T-helper 2 cell treated with Interferon-gamma antibody and Interleukin-4, amounts not matched to agents 100 ng/mL and 5 ng/mL, for 36 hours (primary cell): ENCODE data around the gene MYO7A. TPM values are rescaled to one million over a fixed set of nuclear protein-coding genes. Genes with fewer than 3 reads are reported as not detected.
"Not testable (repeated sequence)": the region's sequence is repeated elsewhere in the genome, so short reads cannot be mapped to it uniquely, and the experiment has no call there.

Experiments used
- intact Hi-C: fragments of 100-400 bp; cut with micrococcal nuclease; formaldehyde crosslinking; loops from one replicate; pipeline ENCODE4 v1.15.1; 2023
- total RNA-seq: library from RNA; stranded (reverse); gene quantifications from 2 replicates; pipeline ENCODE4 v1.2.3, GENCODE V29; 2022

Gene MYO7A
- total RNA-seq, 1 donor from 2014 or later: 0.23 TPM

GRCh38 chr11:77092382-77092781 lies 35.7 kb upstream of the MYO7A start:
- intact Hi-C loops: loop anchor here (5.0 kb wide), 1 partner anchor 360 kb away; no protein-coding TSS in a partner anchor

DNA sequence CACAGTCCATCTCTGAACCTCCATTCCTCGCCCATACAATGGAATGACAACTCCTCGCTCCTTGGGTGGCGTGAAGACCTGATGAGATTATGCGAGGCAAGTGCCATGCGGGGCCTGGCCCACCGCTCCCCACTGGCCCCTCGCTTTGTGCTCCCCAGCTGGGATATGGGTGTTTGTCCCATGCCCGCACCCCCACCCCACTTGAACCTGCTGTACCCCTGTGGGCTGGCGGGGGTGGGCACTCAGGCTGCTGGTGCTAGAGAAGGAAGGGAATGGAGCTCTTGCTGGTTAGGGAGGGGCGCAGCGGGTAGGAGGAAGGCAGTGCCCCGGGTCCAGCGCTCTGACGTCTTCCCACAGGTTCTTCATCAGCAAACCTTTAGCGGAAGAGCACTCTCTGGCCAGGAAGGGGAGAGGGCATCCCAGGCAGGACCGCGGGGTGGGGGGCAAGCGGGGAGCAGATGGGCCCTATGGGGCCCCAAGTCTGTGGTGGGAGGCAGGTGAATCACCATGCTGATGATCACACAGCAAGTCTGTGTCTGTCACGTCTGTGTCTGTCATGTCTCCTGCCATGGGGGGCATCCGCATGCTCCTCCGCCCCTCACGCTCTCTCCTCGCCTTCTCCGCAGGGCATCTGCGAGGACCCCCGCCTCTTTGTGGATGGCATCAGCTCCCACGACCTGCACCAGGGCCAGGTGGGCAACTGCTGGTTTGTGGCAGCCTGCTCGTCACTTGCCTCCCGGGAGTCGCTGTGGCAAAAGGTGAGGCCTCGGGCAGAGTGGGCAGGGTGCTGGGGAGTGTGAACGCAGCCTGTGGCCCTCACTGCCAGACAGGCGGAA lies 34.8 kb upstream of the MYO7A start:
- intact Hi-C loops: loop anchor here (5.0 kb wide), 1 partner anchor 361 kb away; no protein-coding TSS in a partner anchor

DNA sequence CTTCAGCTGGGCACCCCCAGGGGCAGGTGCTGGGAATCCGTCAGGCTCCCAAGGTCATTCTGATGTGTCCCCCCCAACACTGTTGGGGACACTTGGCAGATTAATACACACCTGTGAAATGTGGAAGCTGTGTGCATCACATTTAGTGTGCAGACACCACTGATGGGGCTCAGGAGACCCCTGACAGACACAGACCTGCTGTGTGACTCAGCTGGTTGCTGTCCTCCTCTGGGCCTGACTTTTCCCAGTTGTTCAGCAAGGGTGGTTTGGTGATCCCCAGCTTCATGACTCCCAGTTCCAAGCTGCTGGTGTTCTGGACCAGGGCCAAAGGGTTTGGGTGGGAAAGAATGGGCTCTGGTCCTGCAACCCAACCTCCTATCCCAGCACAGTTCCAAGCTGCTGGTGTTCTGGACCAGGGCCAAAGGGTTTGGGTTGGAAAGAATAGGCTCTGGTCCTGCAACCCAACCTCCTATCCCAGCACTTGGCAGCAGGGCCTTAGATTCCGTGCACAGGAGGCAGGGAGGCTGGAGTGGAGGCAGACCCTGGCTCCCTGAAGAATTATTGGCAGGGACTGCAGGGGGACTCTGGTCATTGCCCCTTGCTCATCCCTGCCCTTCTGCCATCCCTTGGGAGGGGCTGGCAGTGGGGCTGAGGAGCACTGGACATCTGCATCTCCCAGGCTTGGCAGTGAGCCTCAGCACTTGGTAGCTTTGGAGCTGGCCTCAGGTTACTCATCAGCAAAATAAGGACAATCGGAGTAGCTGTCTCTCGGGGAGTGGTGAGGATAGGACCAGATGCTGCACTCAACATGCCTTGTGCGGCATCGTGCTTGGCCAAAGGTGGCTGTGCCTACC lies 33.8 kb upstream of the MYO7A start:
- intact Hi-C loops: loop anchor here (5.0 kb wide), 1 partner anchor 362 kb away; no protein-coding TSS in a partner anchor

DNA sequence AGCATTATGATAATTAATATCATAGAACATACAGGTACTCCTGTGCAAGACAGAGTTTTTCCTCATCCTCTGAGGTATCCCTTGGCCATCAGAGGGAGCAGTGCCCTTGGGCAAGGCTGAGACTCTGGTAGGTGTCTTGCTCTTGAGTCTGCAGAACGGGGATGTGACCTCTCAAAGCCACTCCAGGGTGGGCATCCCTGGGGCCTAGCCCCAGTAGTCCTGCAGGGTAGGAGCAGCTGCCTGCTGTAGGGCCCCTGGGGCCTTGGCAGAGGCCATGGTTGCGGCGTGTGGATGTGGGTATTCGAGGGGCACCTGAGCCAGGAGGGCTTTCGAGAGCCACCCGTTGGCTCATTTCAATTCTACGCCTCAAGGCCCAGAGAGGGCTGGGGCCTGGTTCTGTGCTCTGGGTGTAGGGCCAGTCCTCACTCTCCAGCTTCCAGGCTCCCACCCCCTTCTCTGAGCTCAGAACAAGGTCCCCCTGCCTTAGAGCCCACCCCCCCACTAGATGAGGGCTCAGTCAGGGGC lies 33.1 kb upstream of the MYO7A start:
- intact Hi-C loops: loop anchor here (5.0 kb wide), 1 partner anchor 363 kb away; no protein-coding TSS in a partner anchor

DNA sequence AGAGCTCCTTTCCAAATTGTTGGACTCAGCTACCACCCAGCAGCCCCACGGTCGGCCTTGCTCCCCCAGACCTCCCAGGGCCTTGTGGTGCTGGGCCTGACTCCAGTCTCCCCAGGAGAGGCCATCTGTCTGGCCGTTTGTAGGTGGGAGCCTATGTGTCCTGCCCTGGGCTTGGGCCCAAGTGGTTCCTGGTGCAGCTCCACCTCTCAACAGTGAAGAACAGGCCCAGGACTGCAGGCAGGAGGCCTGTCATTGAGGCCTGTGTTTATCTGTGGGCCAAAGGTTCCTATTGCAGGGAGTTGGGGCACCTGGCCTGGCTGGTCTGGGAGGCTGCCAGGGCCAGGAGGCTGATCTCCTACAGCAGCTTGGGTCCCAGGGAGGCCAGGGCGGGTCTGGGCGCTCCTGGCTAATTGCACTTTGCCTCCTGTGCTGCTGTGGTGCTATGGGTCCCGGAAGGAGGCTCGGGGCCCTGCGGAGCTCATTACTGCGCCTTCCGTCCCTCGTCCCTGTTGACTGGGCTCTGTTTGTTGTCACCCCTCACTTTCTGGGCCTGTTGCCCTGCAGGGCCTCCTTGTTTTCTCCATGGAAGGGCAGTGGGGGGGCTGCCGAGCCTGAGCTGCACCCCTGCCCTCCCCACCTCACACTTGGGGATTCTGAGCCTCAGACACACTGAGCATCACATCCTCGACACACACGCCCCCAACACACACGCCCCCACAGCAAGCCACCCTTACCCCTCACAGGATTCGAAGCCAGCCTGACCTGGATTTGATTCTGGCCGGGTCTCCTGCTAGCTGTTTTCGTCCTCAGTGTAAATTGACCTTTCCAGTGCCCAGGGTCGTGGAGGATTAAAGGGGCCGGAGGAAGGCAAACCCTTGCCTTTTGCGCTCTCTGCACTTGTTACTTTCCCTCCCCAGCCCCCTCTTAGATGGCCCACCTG lies 32.2 kb upstream of the MYO7A start:
- intact Hi-C loops: no loop called here

- intact Hi-C loops: no loop called here
Measured at GRCh38 chr11:77096591-77097019, 31.4 kb upstream of the MYO7A start.

GRCh38 chr11:77097180-77097579 lies 30.9 kb upstream of the MYO7A start:
- intact Hi-C loops: not testable (repeated sequence)

DNA sequence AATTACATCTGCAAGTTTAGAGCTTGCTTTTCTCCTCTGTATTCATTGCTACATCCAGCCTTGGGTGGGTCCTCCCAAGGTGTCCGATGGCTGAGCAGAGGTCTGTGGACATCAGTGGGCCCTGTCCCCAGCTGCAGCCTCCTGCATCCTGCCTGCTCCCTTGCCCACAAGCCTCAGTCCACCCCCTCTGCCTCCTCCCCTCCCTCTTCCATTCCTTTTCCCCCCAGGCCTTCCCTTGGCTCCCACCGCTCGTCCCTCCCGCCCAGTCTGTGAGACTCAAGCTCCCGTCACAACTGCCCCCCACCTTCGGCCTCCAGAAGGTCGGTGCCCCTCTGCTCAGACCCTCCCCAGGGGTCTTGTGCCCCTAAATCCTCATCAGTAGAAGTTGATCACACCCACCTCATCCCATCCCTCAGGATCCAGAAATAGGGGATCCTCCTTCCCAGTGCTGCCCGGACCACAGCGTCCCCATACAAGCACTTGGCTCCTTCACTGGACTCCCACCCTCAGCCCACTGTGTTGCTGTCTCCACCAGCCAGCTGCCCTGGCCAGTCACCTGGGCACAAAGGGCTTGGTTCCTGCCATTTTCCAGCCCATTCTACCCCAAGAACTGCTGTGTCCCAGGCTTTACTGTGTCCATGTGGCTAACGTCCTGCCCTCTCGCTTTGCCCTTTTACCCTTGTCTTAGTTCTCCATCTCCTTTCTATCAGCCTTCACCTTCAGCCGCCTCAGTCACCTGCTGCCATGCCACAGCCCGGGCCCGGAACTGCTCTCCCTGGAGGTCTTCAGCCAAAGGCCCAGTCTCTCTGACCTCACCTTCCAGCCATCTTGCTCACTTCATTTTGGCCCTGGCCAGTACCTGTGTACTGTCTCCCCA lies 27.6 kb upstream of the MYO7A start:
- intact Hi-C loops: no loop called here

GRCh38 chr11:77101043-77101537 lies 27.0 kb upstream of the MYO7A start:
- intact Hi-C loops: no loop called here

- intact Hi-C loops: no loop called here
Measured at GRCh38 chr11:77102246-77103210, 25.5 kb upstream of the MYO7A start, which contains the start of gene OMP. Gene OMP, plus strand, starts transcription at chr11:77102840. Its CDS starts 0 bp downstream, at chr11:77102840.

- intact Hi-C loops: no loop called here
Measured at GRCh38 chr11:77103319-77103718, 24.7 kb upstream of the MYO7A start.

DNA sequence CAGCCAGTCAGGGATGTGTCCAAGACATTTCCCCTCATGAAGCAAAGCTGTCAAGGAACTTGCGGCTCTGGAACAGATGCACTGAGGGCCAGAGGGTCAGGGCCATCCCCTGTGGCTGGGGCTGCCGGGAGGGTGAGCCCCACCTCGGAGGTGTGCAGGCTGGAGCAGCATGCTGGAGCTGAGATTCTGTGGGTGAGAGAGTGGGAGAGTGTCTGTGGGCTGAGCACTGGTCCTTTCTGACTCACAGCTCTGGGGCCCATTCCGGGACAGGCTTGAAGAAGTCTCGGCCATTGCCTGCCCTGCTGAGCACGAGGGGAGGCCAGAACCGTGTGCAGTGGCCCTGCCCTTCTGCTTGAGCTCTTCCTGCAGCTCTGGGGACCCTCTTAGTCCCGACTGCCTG lies 23.3 kb upstream of the MYO7A start:
- intact Hi-C loops: no loop called here

DNA sequence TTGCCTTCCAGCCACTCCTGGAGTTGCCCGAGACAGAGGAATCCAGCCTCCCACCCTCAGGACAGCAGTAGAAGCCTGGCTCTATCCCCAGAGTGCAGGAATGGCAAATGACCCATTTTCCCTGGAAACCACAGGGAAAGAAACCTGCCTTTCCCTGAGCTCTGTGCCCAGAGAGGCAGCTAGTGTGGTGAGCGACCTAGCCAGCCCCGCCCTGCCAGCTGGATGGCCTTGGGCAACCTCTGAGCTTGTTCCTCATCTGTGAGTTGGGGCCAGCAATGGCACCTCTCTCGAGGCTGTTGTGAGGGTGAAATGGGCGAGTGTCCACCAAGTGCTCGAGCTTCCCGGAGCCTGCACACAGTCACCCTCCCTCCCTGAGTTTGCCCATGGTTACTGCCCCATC lies 21.7 kb upstream of the MYO7A start:
- intact Hi-C loops: no loop called here

GRCh38 chr11:77106759-77107158 lies 21.3 kb upstream of the MYO7A start:
- intact Hi-C loops: no loop called here

DNA sequence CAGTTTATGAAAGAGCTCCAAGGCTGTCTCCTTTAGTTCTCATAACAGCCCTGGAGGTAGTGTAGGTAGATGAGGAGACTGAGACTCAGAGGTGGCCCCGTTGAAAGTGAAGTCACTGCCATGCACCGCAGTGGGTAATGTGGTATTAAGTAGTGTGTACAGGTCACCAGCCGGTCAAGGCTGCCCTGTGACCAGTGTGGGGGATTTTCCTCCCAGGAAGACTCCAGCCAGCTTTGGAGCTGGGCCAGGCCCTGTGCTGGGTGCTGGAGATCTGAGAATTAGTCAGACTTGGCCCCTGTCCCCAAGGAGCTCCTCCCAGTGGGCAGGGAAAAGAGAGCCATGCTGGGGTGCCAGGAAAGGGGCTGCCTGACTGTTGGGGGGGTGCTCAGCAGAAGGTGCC lies 20.1 kb upstream of the MYO7A start:
- intact Hi-C loops: no loop called here

GRCh38 chr11:77108436-77108835 lies 19.6 kb upstream of the MYO7A start:
- intact Hi-C loops: no loop called here

DNA sequence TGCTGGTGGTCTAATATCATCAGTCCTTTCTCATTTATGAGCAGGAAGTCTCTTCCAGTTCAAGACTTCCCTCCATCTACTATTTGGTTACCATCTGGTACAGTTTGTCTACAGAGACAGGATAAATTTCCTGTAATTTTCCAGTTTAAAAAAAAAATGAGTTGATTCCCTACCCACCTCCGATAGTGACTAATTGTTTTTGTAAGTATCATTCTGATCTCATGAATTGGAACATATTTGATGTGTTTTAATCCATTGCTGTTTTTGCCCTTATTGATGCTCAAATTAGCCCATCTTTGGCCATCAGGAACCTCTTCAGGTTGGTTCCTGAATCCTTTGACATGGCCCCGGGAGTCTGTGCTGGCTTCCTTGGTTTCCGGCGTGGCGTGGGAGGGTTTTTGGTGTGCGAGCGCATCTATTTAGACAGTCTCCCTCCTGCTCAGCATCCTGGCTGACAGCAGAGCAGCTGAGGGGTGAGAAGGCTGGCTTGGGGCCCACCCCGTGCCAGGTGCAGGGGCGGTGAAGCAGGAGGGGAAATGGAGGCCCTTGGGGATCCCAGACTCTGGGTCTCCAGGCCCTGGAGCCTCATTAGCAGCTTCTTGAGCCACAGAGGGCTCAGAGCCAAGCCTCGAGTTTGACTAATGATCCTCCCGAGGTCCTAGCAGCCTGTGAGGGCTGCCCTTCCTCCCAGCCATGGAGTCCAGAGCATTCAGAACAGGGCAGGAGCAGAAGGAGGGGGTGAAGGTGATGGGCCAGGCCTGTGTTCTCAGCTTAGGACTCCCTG lies 18.6 kb upstream of the MYO7A start:
- intact Hi-C loops: no loop called here
